HG02571 (cell line): ENCODE data around the gene AAMP.
"Not testable (repeated sequence)": the region's sequence is repeated elsewhere in the genome, so short reads cannot be mapped to it uniquely, and the experiment has no call there.

Experiments used
- ATAC-seq: cut with Tn5 transposase; IDR thresholded peaks from one replicate; pipeline ENCODE4 v1.9.1; 2021; ENCODE audit warnings: mild to moderate bottlenecking, moderate library complexity; ENCODE audit not compliant: unreplicated experiment

AAMP gene, protein sequence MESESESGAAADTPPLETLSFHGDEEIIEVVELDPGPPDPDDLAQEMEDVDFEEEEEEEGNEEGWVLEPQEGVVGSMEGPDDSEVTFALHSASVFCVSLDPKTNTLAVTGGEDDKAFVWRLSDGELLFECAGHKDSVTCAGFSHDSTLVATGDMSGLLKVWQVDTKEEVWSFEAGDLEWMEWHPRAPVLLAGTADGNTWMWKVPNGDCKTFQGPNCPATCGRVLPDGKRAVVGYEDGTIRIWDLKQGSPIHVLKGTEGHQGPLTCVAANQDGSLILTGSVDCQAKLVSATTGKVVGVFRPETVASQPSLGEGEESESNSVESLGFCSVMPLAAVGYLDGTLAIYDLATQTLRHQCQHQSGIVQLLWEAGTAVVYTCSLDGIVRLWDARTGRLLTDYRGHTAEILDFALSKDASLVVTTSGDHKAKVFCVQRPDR

DNA sequence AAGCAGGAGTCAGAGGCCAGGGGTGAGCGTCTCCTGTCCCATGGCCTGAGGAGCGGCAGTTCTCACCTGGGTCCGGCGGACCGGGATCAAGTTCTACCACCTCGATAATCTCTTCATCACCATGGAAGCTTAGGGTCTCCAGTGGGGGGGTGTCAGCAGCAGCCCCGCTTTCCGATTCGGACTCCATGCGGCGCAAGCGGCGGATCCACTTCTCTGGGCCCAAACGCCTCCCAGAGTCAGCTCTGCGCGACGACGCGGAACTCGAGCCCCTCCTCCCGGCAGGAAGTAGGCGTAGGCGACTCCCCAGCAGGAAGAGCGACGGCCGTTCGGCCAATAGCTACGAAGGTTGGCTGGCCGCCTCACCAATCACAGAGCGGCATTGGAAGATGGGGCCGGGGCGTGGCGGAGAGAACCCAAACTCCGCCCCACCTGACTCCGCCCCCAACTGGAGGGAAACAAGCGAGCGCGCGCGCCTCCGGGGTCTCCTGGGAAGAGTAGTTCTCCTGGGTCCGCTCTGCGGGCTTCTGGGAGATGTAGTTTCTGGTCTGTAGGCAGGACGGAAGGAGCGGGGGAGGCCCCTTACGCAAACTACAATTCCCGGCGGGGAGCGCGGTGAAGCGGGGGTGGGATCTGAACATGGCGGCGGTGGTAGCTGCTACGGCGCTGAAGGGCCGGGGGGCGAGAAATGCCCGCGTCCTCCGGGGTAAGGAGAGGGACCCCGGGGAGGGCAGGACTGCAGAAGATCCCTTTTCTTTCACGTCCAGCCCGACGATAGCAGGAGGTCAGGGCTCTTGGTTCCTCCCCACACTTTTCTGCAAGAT lies at the start of gene AAMP, which contains the start of gene PNKD:
Gene AAMP (minus strand): TSS at position 238 of the 821 bp plus-strand sequence. CDS start 51 bp downstream, at position 187.
Gene PNKD (plus strand): TSS at position 620 of the 821 bp plus-strand sequence. CDS start 17 bp downstream, at position 637.
- peak; percentile 88 for ATAC-seq

- ATAC-seq = no peak
Observed at GRCh38 chr2:218318241-218318640, 48.3 kb upstream of the AAMP start.

DNA sequence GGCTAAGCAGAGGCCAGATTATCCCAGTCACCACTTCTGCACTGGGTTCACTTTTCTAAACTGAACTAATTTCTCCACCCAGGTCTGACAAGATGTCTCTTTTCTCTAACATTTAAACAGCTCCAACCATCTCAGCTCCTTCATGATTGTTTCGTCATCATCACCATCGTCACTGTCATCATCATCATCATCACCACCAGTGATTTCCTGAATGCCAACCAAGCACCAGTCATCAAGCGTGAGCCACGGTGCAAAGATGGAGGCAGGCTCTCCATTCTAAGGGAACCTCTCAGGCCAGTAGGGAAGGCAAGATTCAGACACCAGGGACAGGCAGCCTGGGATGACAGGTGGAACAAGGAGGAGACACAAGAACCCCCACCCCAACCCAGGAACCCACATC lies 47.9 kb upstream of the AAMP start:
- ATAC-seq = no peak

GRCh38 chr2:218317303-218317630 lies 47.3 kb upstream of the AAMP start:
- no peak for ATAC-seq

DNA sequence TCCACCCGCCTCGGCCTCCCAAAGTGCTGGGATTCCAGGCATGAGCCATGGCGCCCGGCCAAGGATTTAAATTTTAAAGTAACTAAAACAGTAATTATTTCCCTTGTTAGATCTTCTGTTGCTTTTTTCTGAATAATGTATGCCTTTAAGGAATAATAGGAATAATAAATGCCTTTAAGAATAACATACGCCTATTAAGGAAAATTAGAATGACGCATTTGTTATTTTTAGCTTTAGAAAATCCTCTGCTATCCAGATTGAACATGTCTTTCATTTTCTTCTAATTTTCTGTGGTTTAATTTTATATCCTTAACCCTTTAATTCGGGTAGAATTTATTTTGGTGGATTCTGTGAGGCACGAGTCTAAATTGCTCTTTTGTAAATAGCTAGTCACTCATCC lies 45.5 kb upstream of the AAMP start:
- no peak for ATAC-seq

GRCh38 chr2:218314764-218315163 lies 44.8 kb upstream of the AAMP start:
- not testable (repeated sequence) for ATAC-seq

DNA sequence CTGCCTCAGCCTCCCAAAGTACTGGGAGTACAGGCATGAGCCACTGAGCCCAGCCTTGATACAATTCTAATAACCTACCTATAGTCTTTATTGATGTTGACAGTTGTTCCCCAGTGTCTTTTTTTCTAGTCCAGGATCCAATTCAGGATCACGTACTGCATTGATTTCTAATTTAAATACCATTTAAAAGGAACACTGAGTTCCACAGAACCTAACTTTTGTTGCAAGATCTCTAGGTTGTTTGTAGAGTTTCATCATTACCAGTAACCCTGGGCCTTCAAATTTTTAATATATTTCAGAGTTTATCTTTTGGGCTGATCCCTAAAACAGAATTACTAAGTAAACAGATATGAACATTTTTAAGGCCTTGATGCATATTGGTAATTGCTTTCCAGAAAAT lies 43.4 kb upstream of the AAMP start:
- no peak for ATAC-seq

DNA sequence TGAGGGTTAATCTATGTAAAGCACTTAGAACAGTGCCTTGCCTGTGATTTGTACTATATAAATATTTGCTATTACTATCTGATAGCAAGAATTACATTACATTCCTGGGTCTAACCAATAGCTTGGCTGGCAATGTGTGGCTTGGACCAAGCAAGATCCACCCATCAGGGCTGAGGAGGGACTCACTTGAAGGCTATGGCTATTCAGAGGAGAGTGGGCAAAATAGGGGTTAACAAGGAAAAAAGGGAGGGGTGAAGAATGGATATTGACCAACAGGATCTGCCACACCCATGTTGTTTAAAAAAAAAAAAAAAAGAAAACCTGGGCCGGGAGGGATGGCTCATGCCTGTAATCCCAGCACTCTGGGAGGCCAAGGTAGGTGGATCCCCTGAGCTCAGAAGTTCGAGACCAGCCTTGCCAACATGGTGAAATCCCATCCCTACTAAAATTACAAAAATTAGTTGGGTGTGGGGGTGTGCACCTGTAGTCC lies 42.4 kb upstream of the AAMP start:
- ATAC-seq = no peak

GRCh38 chr2:218311541-218312266 lies 41.8 kb upstream of the AAMP start:
- not testable (repeated sequence) for ATAC-seq

GRCh38 chr2:218310853-218311540 lies 41.1 kb upstream of the AAMP start:
- no peak for ATAC-seq

- ATAC-seq = no peak
Observed at GRCh38 chr2:218307415-218308090, 37.6 kb upstream of the AAMP start.

GRCh38 chr2:218306184-218306920 lies 36.4 kb upstream of the AAMP start:
- ATAC-seq = no peak

DNA sequence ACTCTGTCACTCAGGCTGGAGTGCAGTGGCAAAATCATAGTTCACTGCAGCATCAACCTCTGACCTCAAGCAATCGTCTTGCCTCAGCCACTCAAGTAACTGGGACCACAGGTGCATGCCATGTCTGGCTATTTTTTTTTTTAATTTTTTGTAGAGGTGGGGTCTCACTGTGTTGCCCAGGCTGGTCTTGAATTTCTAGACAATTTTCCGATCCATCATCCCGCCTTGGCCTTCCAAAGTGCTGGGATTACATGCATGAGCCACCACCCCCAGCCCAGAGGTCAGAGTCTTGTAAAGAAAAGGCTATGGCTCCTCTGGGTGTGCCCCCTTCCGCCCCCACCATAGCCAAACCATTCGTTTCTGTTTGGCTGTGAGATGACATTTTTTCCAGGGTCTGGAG lies 35.4 kb upstream of the AAMP start:
- no peak for ATAC-seq

GRCh38 chr2:218301176-218301819 lies 31.4 kb upstream of the AAMP start:
- no peak for ATAC-seq

- ATAC-seq = no peak
Observed at GRCh38 chr2:218300141-218300540, 30.2 kb upstream of the AAMP start.

GRCh38 chr2:218298314-218298875 lies 28.5 kb upstream of the AAMP start:
- ATAC-seq = no peak

DNA sequence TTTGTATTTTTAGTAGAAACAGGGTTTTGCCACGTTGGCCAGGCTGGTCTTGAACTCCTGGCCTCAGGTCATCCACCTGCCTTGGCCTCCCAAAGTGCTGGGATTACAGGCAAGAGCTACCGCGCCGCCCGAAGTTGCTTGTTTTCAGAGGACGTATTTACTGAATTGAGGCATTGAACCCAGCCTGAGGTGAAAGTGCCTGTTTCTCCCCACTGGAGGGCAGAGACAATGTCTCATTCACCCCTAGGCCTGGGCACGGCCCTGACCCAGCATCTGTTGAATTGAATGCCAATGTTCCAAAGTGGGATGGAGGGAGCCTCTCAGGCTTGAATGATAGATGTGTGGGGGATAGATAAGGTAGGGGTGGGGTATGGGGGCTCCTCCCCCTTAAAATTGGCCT lies 26.9 kb upstream of the AAMP start:
- no peak for ATAC-seq

GRCh38 chr2:218296200-218296599 lies 26.3 kb upstream of the AAMP start:
- ATAC-seq = no peak
